Subcutaneous adipose tissue (tissue), 4 donors: ENCODE results near the gene YWHAH. TPM values are rescaled to one million over a fixed set of nuclear protein-coding genes. Genes with fewer than 3 reads are reported as not detected.

Experiments used
- total RNA-seq, 4 donors: library from RNA; depleted of rRNA; stranded (reverse); fragments of >200 nt; gene quantifications; one replicate each; pipeline ENCODE4 v1.1.0, GENCODE V29; 2016
- TF ChIP-seq, protein P1 (sequence below): fragments of 450-650 bp; IDR thresholded peaks from one replicate; pipeline ENCODE4 v1.5.1; 2016; ENCODE audit warnings: low read depth, mild to moderate bottlenecking, control low read depth, antibody characterized with exemption, moderate library complexity

YWHAH gene
- total RNA-seq, 4 donors from 2014 or later, result 47.7 to 99.0 (median 54.0) TPM

DNA sequence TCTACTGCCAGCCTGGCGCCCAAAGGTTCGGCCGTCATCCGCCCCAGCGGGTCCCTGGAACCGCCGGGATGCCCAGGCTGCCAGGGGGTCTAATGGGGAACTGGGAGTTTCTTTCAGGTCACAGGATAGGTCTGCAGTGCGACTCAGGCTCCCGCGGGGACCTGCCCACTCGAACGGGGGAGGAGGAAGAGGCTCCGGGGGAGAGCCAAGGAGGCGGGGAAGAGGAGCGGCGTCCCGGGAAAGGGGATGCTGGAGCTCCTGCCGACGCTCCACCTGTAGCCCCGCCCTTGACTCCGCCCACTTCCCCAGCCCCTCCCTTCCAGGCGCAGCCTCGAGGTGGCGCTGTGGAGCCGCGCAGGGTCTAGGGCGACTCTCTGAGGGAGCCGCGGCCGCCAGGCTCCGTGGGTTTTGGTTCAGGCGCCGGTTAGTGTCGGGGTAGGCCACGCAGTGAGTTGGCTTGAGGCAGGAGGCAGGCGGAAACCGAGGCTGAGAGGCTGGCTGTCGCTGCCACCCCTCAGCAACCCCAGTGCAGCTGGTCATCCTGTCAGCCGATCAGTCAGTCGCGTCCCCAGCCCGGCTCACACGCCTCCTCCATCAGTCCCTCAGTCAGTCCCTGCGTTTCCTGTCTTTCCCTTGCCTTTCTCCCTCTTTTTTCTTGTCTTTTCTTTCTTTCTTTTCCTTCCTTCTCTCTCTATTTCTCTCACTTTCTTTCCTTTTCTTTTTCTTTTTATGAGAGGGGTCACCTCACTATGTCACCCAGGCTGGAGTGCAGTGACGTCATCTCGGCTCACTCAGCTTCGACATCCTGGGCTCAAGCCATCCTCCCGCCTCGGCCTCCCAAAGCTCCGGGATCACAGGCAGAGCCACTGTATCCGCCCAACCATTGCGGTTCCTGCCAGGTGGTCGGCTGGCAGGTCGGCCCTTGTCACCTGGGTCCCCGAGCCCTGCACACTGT, 26.4 kb downstream of the YWHAH start:
- TF ChIP-seq, protein P1, sequence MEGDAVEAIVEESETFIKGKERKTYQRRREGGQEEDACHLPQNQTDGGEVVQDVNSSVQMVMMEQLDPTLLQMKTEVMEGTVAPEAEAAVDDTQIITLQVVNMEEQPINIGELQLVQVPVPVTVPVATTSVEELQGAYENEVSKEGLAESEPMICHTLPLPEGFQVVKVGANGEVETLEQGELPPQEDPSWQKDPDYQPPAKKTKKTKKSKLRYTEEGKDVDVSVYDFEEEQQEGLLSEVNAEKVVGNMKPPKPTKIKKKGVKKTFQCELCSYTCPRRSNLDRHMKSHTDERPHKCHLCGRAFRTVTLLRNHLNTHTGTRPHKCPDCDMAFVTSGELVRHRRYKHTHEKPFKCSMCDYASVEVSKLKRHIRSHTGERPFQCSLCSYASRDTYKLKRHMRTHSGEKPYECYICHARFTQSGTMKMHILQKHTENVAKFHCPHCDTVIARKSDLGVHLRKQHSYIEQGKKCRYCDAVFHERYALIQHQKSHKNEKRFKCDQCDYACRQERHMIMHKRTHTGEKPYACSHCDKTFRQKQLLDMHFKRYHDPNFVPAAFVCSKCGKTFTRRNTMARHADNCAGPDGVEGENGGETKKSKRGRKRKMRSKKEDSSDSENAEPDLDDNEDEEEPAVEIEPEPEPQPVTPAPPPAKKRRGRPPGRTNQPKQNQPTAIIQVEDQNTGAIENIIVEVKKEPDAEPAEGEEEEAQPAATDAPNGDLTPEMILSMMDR, result no peak

DNA sequence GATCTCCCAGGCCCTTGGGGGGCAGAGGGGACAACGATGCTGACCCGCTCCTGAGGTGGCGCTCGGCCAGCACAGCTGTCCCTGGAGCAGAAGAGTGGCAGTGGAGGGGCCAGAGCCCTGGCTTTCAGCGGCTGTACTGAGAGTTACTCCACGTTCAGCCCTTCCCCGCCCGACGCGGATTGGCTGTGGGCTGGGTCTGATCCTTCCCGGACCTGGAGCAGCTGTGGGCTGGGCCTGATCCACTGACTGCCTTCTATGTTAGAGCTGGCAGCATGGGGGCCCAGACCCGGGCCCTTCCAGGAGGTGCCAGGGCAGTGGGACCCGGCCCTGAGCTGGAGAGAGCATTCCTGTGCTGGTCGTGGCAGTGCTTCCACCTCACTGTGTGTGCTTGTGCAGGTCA, 27.8 kb downstream of the YWHAH start:
- TF ChIP-seq, protein P1, result no peak

DNA sequence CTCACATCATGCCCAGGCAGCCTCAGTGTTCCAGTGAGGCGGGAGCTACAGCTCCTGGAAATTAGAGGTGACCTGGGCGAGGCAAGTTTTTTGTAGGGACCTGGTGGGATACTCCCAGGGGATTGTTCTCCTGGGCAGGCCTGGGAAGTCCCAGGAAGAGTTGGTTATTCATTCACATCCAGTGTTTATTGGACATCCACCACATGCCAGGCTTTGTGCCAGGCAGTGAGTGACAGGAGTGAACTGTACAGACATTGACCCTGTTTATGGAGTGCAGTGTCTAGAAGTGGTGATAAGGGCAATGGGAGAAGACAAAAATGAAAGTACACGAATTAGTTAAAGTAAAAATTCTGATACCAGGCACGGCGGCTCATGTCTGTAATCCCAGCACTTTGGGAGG, 29.4 kb downstream of the YWHAH start:
- TF ChIP-seq, protein P1, result no peak

DNA sequence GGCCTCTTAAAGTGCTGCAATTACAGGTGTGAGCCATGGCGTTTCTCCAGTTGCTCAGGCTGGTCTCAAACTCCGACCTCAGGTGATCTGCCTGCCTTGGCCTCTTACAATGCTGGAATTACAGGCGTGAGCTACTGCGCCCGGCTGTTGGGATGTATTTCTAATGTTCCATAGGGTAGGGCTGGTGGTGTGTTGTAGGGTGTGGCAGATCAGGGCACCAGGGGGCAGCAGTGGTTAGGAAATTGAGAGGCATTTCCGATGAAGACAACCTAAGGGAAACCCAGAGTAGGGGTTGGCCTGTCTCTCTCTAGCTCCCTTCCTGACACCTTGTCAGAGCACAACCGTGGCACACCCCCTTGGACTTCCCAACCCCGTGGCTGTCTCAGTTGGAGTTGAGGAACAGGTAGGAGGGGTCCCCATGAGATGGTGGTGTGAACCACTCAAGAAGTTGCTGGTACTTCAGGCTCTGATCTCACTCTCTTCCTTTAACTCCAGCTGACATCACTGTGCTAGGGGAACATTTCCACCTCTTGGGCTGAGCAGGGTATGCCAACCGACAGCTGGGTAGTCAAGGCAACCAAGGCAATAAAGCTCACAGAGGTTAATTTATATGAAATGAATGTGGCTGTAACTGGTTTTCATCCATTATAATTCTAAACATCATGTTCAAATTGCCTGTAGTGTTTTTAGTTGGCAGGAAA, 33.0 kb downstream of the YWHAH start:
- TF ChIP-seq, protein P1, result no peak

DNA sequence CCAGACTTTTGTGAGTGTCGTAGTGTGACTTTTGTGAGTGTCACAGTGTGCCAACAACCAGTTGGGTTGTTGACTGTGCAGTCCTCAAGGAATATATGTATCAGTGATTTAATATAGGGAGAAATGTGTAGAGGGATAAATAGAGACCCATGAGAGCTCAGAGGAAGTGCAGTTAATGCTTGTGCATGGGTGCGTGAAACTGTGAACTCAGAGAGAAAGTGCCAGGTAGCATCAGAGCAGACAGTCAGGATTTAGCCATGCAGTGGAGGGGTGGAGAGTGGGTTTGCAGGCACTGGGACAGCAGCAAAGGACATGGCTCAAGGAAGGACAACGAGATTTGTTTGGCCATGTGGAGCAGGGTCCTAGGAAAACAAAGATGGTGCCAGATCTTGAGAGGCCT, 33.6 kb downstream of the YWHAH start:
- TF ChIP-seq, protein P1, result no peak

DNA sequence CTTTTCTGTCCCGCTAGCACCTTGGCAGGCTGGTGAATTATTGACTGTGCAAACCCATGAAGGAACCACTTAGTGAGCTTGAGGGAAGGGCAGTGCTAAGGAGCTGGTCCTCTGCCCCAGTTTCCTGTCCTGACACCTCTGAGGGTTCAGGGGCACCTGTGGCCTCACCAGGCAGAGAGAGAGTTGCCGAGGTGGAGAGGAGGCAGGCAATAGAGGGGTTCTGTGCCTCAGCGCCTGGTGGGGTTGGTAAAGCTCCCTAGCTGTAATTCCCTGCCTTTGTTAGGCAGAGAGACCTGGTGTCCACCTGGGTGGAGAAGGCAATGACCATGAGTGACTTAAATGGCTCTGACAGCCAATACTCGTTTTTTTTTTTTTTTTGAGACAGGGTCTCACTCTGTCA, 36.3 kb downstream of the YWHAH start:
- TF ChIP-seq, protein P1, result no peak
